ENCODE results near the gene NEDD4L. TPM values are rescaled to one million over a fixed set of nuclear protein-coding genes. Genes with fewer than 3 reads are reported as not detected.

The NEDD4L gene
- total and polyA plus RNA-seq, 2 experiments from 2014 or later: 36.2 to 72.3 TPM

DNA sequence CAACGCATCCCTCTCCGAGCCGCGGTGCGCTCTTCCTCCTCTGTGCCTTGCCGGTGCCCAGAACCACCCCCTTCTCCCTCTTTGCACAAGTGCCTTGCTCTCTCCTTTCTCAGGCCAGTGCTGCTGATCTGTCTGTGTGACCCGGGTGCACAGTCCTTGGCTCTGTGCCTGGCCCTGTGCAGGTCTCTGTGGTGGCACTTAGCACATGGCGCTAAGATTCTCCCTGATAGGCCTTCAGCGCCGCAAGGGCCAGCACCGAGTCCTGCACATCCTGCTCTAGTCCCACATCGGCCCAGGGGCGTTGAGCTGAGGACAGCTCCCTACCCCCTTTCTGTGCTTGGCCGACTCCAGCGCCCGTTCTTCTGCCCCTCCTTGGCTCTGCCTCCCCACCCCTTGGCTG lies 136.1 kb downstream of the NEDD4L start:
- Mint-ChIP-seq H3K4me3 (no peak overlapping the region), H3K9me3 (peaks cover 13% of the 10 kb centered on the region; the same call in 2 of the 3 replicates), H3K27me3 (ENCODE audit: insufficient read depth, low read depth, poor library complexity) (peaks cover 6% of the 10 kb centered on the region), H3K4me1 (peaks cover 44% of the 10 kb centered on the region), H3K27ac (no peak overlapping the region), H3K36me3 (ENCODE audit: low read depth) (peaks cover 10% of the 10 kb centered on the region)
- no peaks in the 10 kb centered on the region for H3K36me3 ChIP-seq (ENCODE audit: insufficient read depth)
- no peak overlapping the region for H3K27ac ChIP-seq (ENCODE audit: low read depth)
- no peaks in the 10 kb centered on the region for H3K27me3 ChIP-seq (ENCODE audit: insufficient read depth)
- H3K9me2 ChIP-seq (ENCODE audit: insufficient read depth): no peaks in the 10 kb centered on the region
- no peak overlapping the region for H3K4me2 ChIP-seq
- H4K20me1 ChIP-seq (replicated peaks; ENCODE audit: insufficient read depth): no peaks in the 10 kb centered on the region; the same call in 1 of the 2 replicates
- ATAC-seq (peak; percentile 67), DNase-seq (ENCODE audit: low spot score) (no peak)
- no peak overlapping the region for H3K4me3 ChIP-seq
- no peaks in the 10 kb centered on the region for H3F3A ChIP-seq (replicated peaks; ENCODE audit: low read depth)
- H3K79me2 ChIP-seq (replicated peaks; ENCODE audit: insufficient read depth): peaks cover 27% of the 10 kb centered on the region
- peaks cover 11% of the 10 kb centered on the region for H3K4me1 ChIP-seq (ENCODE audit: insufficient read depth)
- TF ChIP-seq NANOG (IDR thresholded peaks at IDR 0.05; ENCODE audit: borderline replicate concordance) (no peak), ZNF114 (CRISPR knock-in tag; IDR thresholded peaks at IDR 0.05) (no peak), ZNF331 (CRISPR knock-in tag; IDR thresholded peaks at IDR 0.05; ENCODE audit: low read depth) (no peak), EZH2phosphoT487 (IDR thresholded peaks at IDR 0.05; ENCODE audit: unreplicated experiment) (no peak), POLR2AphosphoS5 (IDR thresholded peaks at IDR 0.05; ENCODE audit: low read depth) (no peak), JUNB (IDR thresholded peaks at IDR 0.05; ENCODE audit: unreplicated experiment) (no peak), CREB1 (CRISPR knock-in tag; IDR thresholded peaks at IDR 0.05; ENCODE audit: low read depth) (no peak), STAT1 (IDR thresholded peaks at IDR 0.05; ENCODE audit: unreplicated experiment) (no peak), EZH2 (IDR thresholded peaks at IDR 0.05; ENCODE audit: low read depth, unreplicated experiment) (no peak)
- TF ChIP-seq, protein P1, sequence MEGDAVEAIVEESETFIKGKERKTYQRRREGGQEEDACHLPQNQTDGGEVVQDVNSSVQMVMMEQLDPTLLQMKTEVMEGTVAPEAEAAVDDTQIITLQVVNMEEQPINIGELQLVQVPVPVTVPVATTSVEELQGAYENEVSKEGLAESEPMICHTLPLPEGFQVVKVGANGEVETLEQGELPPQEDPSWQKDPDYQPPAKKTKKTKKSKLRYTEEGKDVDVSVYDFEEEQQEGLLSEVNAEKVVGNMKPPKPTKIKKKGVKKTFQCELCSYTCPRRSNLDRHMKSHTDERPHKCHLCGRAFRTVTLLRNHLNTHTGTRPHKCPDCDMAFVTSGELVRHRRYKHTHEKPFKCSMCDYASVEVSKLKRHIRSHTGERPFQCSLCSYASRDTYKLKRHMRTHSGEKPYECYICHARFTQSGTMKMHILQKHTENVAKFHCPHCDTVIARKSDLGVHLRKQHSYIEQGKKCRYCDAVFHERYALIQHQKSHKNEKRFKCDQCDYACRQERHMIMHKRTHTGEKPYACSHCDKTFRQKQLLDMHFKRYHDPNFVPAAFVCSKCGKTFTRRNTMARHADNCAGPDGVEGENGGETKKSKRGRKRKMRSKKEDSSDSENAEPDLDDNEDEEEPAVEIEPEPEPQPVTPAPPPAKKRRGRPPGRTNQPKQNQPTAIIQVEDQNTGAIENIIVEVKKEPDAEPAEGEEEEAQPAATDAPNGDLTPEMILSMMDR (conservative IDR thresholded peaks at IDR 0.05; ENCODE audit: low read depth in 2 of 2): no peak
- TF ChIP-seq, protein P2, sequence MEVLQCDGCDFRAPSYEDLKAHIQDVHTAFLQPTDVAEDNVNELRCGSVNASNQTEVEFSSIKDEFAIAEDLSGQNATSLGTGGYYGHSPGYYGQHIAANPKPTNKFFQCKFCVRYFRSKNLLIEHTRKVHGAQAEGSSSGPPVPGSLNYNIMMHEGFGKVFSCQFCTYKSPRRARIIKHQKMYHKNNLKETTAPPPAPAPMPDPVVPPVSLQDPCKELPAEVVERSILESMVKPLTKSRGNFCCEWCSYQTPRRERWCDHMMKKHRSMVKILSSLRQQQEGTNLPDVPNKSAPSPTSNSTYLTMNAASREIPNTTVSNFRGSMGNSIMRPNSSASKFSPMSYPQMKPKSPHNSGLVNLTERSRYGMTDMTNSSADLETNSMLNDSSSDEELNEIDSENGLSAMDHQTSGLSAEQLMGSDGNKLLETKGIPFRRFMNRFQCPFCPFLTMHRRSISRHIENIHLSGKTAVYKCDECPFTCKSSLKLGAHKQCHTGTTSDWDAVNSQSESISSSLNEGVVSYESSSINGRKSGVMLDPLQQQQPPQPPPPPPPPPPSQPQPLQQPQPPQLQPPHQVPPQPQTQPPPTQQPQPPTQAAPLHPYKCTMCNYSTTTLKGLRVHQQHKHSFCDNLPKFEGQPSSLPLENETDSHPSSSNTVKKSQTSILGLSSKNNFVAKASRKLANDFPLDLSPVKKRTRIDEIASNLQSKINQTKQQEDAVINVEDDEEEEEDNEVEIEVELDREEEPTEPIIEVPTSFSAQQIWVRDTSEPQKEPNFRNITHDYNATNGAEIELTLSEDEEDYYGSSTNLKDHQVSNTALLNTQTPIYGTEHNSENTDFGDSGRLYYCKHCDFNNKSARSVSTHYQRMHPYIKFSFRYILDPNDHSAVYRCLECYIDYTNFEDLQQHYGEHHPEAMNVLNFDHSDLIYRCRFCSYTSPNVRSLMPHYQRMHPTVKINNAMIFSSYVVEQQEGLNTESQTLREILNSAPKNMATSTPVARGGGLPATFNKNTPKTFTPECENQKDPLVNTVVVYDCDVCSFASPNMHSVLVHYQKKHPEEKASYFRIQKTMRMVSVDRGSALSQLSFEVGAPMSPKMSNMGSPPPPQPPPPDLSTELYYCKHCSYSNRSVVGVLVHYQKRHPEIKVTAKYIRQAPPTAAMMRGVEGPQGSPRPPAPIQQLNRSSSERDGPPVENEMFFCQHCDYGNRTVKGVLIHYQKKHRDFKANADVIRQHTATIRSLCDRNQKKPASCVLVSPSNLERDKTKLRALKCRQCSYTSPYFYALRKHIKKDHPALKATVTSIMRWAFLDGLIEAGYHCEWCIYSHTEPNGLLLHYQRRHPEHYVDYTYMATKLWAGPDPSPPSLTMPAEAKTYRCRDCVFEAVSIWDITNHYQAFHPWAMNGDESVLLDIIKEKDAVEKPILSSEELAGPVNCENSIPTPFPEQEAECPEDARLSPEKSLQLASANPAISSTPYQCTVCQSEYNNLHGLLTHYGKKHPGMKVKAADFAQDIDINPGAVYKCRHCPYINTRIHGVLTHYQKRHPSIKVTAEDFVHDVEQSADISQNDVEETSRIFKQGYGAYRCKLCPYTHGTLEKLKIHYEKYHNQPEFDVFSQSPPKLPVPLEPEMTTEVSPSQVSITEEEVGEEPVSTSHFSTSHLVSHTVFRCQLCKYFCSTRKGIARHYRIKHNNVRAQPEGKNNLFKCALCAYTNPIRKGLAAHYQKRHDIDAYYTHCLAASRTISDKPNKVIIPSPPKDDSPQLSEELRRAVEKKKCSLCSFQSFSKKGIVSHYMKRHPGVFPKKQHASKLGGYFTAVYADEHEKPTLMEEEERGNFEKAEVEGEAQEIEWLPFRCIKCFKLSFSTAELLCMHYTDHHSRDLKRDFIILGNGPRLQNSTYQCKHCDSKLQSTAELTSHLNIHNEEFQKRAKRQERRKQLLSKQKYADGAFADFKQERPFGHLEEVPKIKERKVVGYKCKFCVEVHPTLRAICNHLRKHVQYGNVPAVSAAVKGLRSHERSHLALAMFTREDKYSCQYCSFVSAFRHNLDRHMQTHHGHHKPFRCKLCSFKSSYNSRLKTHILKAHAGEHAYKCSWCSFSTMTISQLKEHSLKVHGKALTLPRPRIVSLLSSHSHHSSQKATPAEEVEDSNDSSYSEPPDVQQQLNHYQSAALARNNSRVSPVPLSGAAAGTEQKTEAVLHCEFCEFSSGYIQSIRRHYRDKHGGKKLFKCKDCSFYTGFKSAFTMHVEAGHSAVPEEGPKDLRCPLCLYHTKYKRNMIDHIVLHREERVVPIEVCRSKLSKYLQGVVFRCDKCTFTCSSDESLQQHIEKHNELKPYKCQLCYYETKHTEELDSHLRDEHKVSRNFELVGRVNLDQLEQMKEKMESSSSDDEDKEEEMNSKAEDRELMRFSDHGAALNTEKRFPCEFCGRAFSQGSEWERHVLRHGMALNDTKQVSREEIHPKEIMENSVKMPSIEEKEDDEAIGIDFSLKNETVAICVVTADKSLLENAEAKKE (CRISPR knock-in tag; IDR thresholded peaks at IDR 0.05): no peak
- TF ChIP-seq, protein P3, sequence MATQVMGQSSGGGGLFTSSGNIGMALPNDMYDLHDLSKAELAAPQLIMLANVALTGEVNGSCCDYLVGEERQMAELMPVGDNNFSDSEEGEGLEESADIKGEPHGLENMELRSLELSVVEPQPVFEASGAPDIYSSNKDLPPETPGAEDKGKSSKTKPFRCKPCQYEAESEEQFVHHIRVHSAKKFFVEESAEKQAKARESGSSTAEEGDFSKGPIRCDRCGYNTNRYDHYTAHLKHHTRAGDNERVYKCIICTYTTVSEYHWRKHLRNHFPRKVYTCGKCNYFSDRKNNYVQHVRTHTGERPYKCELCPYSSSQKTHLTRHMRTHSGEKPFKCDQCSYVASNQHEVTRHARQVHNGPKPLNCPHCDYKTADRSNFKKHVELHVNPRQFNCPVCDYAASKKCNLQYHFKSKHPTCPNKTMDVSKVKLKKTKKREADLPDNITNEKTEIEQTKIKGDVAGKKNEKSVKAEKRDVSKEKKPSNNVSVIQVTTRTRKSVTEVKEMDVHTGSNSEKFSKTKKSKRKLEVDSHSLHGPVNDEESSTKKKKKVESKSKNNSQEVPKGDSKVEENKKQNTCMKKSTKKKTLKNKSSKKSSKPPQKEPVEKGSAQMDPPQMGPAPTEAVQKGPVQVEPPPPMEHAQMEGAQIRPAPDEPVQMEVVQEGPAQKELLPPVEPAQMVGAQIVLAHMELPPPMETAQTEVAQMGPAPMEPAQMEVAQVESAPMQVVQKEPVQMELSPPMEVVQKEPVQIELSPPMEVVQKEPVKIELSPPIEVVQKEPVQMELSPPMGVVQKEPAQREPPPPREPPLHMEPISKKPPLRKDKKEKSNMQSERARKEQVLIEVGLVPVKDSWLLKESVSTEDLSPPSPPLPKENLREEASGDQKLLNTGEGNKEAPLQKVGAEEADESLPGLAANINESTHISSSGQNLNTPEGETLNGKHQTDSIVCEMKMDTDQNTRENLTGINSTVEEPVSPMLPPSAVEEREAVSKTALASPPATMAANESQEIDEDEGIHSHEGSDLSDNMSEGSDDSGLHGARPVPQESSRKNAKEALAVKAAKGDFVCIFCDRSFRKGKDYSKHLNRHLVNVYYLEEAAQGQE (IDR thresholded peaks at IDR 0.05; ENCODE audit: unreplicated experiment): no peak
- TF ChIP-seq, protein P4, sequence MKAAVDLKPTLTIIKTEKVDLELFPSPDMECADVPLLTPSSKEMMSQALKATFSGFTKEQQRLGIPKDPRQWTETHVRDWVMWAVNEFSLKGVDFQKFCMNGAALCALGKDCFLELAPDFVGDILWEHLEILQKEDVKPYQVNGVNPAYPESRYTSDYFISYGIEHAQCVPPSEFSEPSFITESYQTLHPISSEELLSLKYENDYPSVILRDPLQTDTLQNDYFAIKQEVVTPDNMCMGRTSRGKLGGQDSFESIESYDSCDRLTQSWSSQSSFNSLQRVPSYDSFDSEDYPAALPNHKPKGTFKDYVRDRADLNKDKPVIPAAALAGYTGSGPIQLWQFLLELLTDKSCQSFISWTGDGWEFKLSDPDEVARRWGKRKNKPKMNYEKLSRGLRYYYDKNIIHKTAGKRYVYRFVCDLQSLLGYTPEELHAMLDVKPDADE (IDR thresholded peaks at IDR 0.05): no peak
- H2AFZ ChIP-seq: no peak overlapping the region
